GM12878 (cell line): ENCODE measurements around the gene SLF1.

Source experiments
- FOXK2 ChIP-seq: fragments of 450-650 bp; IDR thresholded peaks from 2 replicates; pipeline ENCODE4 v1.6.1; 2017; ENCODE audit warnings: mild to moderate bottlenecking, moderate library complexity
- MEF2A ChIP-seq: IDR thresholded peaks from 2 replicates; pipeline ENCODE4 v1.6.1; 2011; ENCODE audit warnings: low read depth, mild to moderate bottlenecking, low read length, moderate library complexity; ENCODE audit not compliant: insufficient read depth
- NR2F1 ChIP-seq: fragments of 450-650 bp; conservative IDR thresholded peaks from 2 replicates; pipeline ENCODE4 v1.6.1; 2017; ENCODE audit warnings: mild to moderate bottlenecking
- NRF1 ChIP-seq: conservative IDR thresholded peaks from 2 replicates; pipeline ENCODE4 v1.6.1; 2011; ENCODE audit warnings: mild to moderate bottlenecking, low read depth, low read length, improper control_type of control experiment
- POLR2A ChIP-seq: IDR thresholded peaks from 2 replicates; pipeline ENCODE4 v1.6.1; 2011; ENCODE audit warnings: low read depth, mild to moderate bottlenecking, low read length
- TF ChIP-seq, protein P1 (sequence below), 3 experiments: IDR thresholded peaks in 2 of 3; conservative IDR thresholded peaks in 1 of 3; 2 replicates each; pipeline ENCODE4 v1.5.1; 2011; ENCODE audit warnings: low read depth in 3 of 3, low read length in 3 of 3, mild to moderate bottlenecking in 3 of 3, control low read depth in 2 of 3, moderate library complexity in 2 of 3, inconsistent platforms in 1 of 3, mixed read lengths in 1 of 3; ENCODE audit not compliant: control insufficient read depth in 2 of 3, insufficient read depth in 1 of 3; ENCODE audit errors: extremely low read depth in 1 of 3

DNA sequence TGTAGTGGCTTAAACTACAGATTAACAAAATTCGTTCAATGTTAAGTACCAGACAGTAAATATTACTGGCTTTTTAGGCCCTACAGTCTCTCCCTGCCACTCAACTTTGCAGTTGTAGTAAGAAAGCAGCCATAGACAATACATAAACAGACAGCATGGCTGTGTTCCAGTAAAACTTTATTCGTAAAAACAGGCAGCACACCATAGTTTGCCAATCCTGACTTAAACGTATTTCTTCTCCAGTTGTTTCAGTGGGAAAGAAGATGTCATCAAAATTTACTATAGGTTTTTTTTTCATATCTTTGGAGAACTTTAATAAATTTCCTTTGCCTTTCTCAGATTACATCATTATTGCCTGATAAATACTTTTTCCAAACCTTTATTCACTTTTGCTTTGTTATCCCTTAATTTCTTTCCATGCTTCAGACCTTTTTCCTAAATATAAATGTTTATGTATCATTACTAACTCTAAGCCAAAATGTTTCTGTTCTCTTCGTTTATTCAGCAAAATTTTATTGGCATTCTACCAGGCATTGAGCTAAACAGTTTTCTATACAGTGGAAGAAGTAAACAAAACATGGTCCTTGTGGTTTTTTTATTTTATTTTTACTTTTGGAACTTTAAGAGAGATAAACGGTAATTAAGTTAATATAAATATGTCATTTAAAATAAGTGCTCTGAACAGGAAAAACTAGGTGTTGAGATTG is 64.5 kb downstream of the SLF1 start:
- TF ChIP-seq, protein P1, sequence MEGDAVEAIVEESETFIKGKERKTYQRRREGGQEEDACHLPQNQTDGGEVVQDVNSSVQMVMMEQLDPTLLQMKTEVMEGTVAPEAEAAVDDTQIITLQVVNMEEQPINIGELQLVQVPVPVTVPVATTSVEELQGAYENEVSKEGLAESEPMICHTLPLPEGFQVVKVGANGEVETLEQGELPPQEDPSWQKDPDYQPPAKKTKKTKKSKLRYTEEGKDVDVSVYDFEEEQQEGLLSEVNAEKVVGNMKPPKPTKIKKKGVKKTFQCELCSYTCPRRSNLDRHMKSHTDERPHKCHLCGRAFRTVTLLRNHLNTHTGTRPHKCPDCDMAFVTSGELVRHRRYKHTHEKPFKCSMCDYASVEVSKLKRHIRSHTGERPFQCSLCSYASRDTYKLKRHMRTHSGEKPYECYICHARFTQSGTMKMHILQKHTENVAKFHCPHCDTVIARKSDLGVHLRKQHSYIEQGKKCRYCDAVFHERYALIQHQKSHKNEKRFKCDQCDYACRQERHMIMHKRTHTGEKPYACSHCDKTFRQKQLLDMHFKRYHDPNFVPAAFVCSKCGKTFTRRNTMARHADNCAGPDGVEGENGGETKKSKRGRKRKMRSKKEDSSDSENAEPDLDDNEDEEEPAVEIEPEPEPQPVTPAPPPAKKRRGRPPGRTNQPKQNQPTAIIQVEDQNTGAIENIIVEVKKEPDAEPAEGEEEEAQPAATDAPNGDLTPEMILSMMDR (IDR thresholded peaks at IDR 0.05 in 2 of 3, conservative IDR thresholded peaks at IDR 0.05 in 1 of 3; ENCODE audit: control insufficient read depth in 2 of 3, extremely low read depth in 1 of 3, insufficient read depth in 1 of 3, low read depth in 3 of 3, low read length in 3 of 3): no peak
- TF ChIP-seq POLR2A (no peak), FOXK2 (no peak), NR2F1 (no peak), MEF2A (no peak), NRF1 (no peak)
